NT2/D1 (cell line): ENCODE results near the gene FGF1.

Experiments used
- SUZ12 ChIP-seq: IDR thresholded peaks from 2 replicates; pipeline ENCODE4 v1.6.1; 2011; ENCODE audit not compliant: insufficient read length, insufficient read depth; ENCODE audit errors: extremely low read depth
- ZNF274 ChIP-seq: IDR thresholded peaks from 2 replicates; pipeline ENCODE4 v1.6.1; 2011; ENCODE audit warnings: mild to moderate bottlenecking, low read depth, low read length

GRCh38 chr5:142615948-142616347, 69.9 kb downstream of the FGF1 start:
- TF ChIP-seq SUZ12 (no peak), ZNF274 (no peak)
